IMR-90 (cell line): ENCODE measurements around the gene EML4. TPM values are rescaled to one million over a fixed set of nuclear protein-coding genes. Genes with fewer than 3 reads are reported as not detected.

ENCODE experiments used
- ATAC-seq: fragments of 200-7000 bp; cut with Tn5 transposase; 2 replicates; pipeline ENCODE4 v1.9.1; 2020; ENCODE audit warnings: low read depth, mild to moderate bottlenecking, moderate library complexity
- BruUV-seq: library from RNA; stranded (reverse); fragments of 400-500 nt; replicated peaks from 2 replicates; lab custom pipeline; 2021; lab: Mats Ljungman, UMichigan
- CTCF ChIA-PET: fragments of 300-600 bp; formaldehyde crosslinking; extraction: SDS; loops from one replicate; lab custom pipeline; 2021; ENCODE audit warnings: antibody characterized with exemption; lab: Yijun Ruan, JAX
- POLR2A ChIA-PET: fragments of 300-600 bp; sonication (Branson Sonifier 250); formaldehyde crosslinking; loops from one replicate; lab custom pipeline; 2022; ENCODE audit warnings: antibody characterized with exemption; ENCODE audit not compliant: unreplicated experiment; lab: Charles Lee
- DNase-seq: peaks from one replicate; pipeline ENCODE4 v3.0.0; 2013
- H2AFZ ChIP-seq: replicated peaks from 2 replicates; pipeline ENCODE3; 2013; ENCODE audit warnings: low read length, mild to moderate bottlenecking; ENCODE audit not compliant: poor library complexity
- H2AK5ac ChIP-seq: 2 replicates; pipeline ENCODE4 v1.6.1; 2013; ENCODE audit warnings: low read depth, low read length, inconsistent platforms
- H2AK9ac ChIP-seq: replicated peaks from 2 replicates; pipeline ENCODE3; 2013; ENCODE audit warnings: mild to moderate bottlenecking, low read depth, low read length, moderate library complexity; ENCODE audit not compliant: poor library complexity
- H2BK120ac ChIP-seq: 2 replicates; pipeline ENCODE4 v1.6.1; 2013; ENCODE audit warnings: low read depth, low read length, inconsistent platforms
- H2BK15ac ChIP-seq: 3 replicates; pipeline ENCODE4 v1.6.1; 2013; ENCODE audit warnings: low read depth, low read length, inconsistent platforms
- H2BK20ac ChIP-seq: 2 replicates; pipeline ENCODE4 v1.6.1; 2013; ENCODE audit warnings: low read depth, mild to moderate bottlenecking, inconsistent platforms, low read length, moderate library complexity
- H2BK5ac ChIP-seq: 2 replicates; pipeline ENCODE4 v1.6.1; 2013; ENCODE audit warnings: mild to moderate bottlenecking, low read depth, low read length, inconsistent platforms; ENCODE audit not compliant: poor library complexity, severe bottlenecking
- H3K14ac ChIP-seq: replicated peaks from 2 replicates; pipeline ENCODE4 v1.6.1; 2013; ENCODE audit warnings: low read depth, low read length, inconsistent platforms
- H3K18ac ChIP-seq: 2 replicates; pipeline ENCODE4 v1.6.1; 2013; ENCODE audit warnings: low read depth, low read length, control low read depth
- H3K23ac ChIP-seq: 2 replicates; pipeline ENCODE4 v1.6.1; 2013; ENCODE audit warnings: low read depth, low read length, inconsistent platforms
- H3K27ac ChIP-seq: 2 replicates; pipeline ENCODE4 v1.5.1; 2013; ENCODE audit warnings: mild to moderate bottlenecking, control low read depth, low read length; ENCODE audit not compliant: insufficient read depth
- H3K27me3 ChIP-seq: 2 replicates; pipeline ENCODE4 v1.6.1; 2013; ENCODE audit warnings: low read length; ENCODE audit not compliant: control insufficient read depth, insufficient read depth
- H3K36me3 ChIP-seq: 2 replicates; pipeline ENCODE4 v1.6.1; 2013; ENCODE audit warnings: low read length, mixed read lengths; ENCODE audit not compliant: control insufficient read depth, insufficient read depth
- H3K4ac ChIP-seq: 2 replicates; pipeline ENCODE4 v1.6.1; 2013; ENCODE audit warnings: low read depth, low read length, inconsistent platforms
- H3K4me1 ChIP-seq: 2 replicates; pipeline ENCODE4 v1.6.1; 2013; ENCODE audit warnings: low read length, mixed read lengths; ENCODE audit not compliant: control insufficient read depth, insufficient read depth
- H3K4me2 ChIP-seq: 2 replicates; pipeline ENCODE4 v1.6.1; 2013; ENCODE audit warnings: low read depth, mild to moderate bottlenecking, control low read depth, low read length, moderate library complexity
- H3K4me3 ChIP-seq: 2 replicates; pipeline ENCODE4 v1.5.1; 2013; ENCODE audit warnings: low read depth, mild to moderate bottlenecking, control low read depth, low read length, moderate library complexity; ENCODE audit not compliant: insufficient read depth
- H3K56ac ChIP-seq: 2 replicates; pipeline ENCODE4 v1.6.1; 2013; ENCODE audit warnings: low read length, inconsistent platforms; ENCODE audit not compliant: insufficient read depth; ENCODE audit errors: extremely low read depth
- H3K79me1 ChIP-seq, 2 experiments: 2 replicates each; pipeline ENCODE4 v1.6.1; 2013; ENCODE audit warnings: low read length in 2 of 2, inconsistent platforms in 1 of 2, low read depth in 1 of 2
- H3K9ac ChIP-seq: 2 replicates; pipeline ENCODE4 v1.6.1; 2013; ENCODE audit warnings: low read depth, low read length, control low read depth
- H3K9me1 ChIP-seq: 2 replicates; pipeline ENCODE4 v1.6.1; 2013; ENCODE audit warnings: low read length, inconsistent platforms; ENCODE audit not compliant: insufficient read depth
- H3K9me3 ChIP-seq: 2 replicates; pipeline ENCODE4 v1.6.1; 2013; ENCODE audit warnings: low read length; ENCODE audit not compliant: control insufficient read depth, insufficient read depth
- H4K20me1 ChIP-seq: 2 replicates; pipeline ENCODE4 v1.6.1; 2013; ENCODE audit warnings: low read length, inconsistent platforms; ENCODE audit not compliant: insufficient read depth
- H4K5ac ChIP-seq: 2 replicates; pipeline ENCODE4 v1.6.1; 2013; ENCODE audit warnings: mild to moderate bottlenecking, low read depth, low read length, control low read depth
- H4K8ac ChIP-seq, 2 experiments: 2 replicates each; pipeline ENCODE4 v1.6.1; 2013; ENCODE audit warnings: low read depth in 2 of 2, low read length in 2 of 2, control low read depth in 1 of 2, inconsistent platforms in 1 of 2
- H4K91ac ChIP-seq: 2 replicates; pipeline ENCODE4 v1.6.1; 2013; ENCODE audit warnings: low read depth, low read length, inconsistent platforms; ENCODE audit not compliant: insufficient read depth
- CEBPB ChIP-seq: IDR thresholded peaks from 2 replicates; pipeline ENCODE4 v1.6.1; 2012; ENCODE audit warnings: low read depth, low read length, improper control_type of control experiment
- ELK1 ChIP-seq: fragments of 150-350 bp; IDR thresholded peaks from 2 replicates; pipeline ENCODE4 v1.6.1; 2016; ENCODE audit warnings: low read depth, mild to moderate bottlenecking, low read length, moderate library complexity, borderline replicate concordance
- FOS ChIP-seq: fragments of 150-350 bp; IDR thresholded peaks from 2 replicates; pipeline ENCODE4 v1.6.1; 2016; ENCODE audit warnings: low read depth, low read length
- MXI1 ChIP-seq: IDR thresholded peaks from 2 replicates; pipeline ENCODE4 v1.6.1; 2012; ENCODE audit warnings: low read depth, mild to moderate bottlenecking, low read length, moderate library complexity, borderline replicate concordance
- RAD21 ChIP-seq: IDR thresholded peaks from 2 replicates; pipeline ENCODE4 v1.6.1; 2012; ENCODE audit warnings: low read length, improper control_type of control experiment
- RCOR1 ChIP-seq: IDR thresholded peaks from 2 replicates; pipeline ENCODE4 v1.6.1; 2012; ENCODE audit warnings: mild to moderate bottlenecking, low read length, improper control_type of control experiment; ENCODE audit not compliant: insufficient replicate concordance
- WGBS, 2 experiments: methylation state at CpG; one replicate each; pipeline versions ENCODE4 v1.1.5 to v1.1.7; 2013; ENCODE audit warnings: missing lambda C conversion rate in 2 of 2; ENCODE audit not compliant: insufficient read length in 1 of 2; ENCODE audit errors: extremely low coverage in 2 of 2; 5-methylcytosine and 5-hydroxymethylcytosine counted together
- dilution Hi-C: fragments of 300-500 bp; cut with HindIII; formaldehyde crosslinking; loops from one replicate; pipeline ENCODE4 v1.14.3; 2018; ENCODE audit warnings: low sequenced_read_pairs; ENCODE audit not compliant: unreplicated experiment
- in situ Hi-C: fragments of 300-500 bp; cut with MboI; formaldehyde crosslinking; loops from 3 replicates; pipeline ENCODE4 v1.14.3; 2019; ENCODE audit warnings: low sequenced_read_pairs, inconsistent platforms, mixed read lengths
- intact Hi-C: fragments of 100-400 bp; cut with micrococcal nuclease; formaldehyde crosslinking; loops from 2 replicates; pipeline ENCODE4 v1.10.0; 2022
- polyA plus RNA-seq, 3 experiments: library from polyadenylated mRNA; depleted of rRNA; stranded (reverse); fragments of >200 nt; gene quantifications; 2 replicates each; pipeline ENCODE4 v1.2.3, GENCODE V29; 2012; ENCODE audit warnings: low replicate concordance in 1 of 3
- total RNA-seq: library from RNA; depleted of rRNA; stranded (reverse); fragments of >200 nt; gene quantifications from 2 replicates; pipeline ENCODE4 v1.2.3, GENCODE V29; 2012

EML4 gene
- total and polyA plus RNA-seq, 2 of the 4 experiments (the other 2 are of a cell fraction): 29.7 to 73.7 TPM

- H3K4me3 ChIP-seq: no peak overlapping the region
- H4K20me1 ChIP-seq: no peaks in the 10 kb centered on the region
- CTCF ChIA-PET: no interaction called here
- no peaks in the 10 kb centered on the region for H3K9me3 ChIP-seq
- H4K5ac ChIP-seq: no peak overlapping the region
- H3K4ac ChIP-seq: no peak overlapping the region
- BruUV-seq: no TSS peak
- H3K9ac ChIP-seq: no peak overlapping the region
- no peaks in the 10 kb centered on the region for H3K27me3 ChIP-seq
- no peak overlapping the region for H4K8ac ChIP-seq
- H3K23ac ChIP-seq: no peak overlapping the region
- H3K36me3 ChIP-seq: peaks cover 9% of the 10 kb centered on the region
- TF ChIP-seq RAD21 (no peak), CEBPB (no peak), ELK1 (no peak), RCOR1 (no peak), FOS (no peak), MXI1 (no peak)
- H3K14ac ChIP-seq: no peak overlapping the region
- H3K27ac ChIP-seq: no peak overlapping the region
- H2AK5ac ChIP-seq: no peak overlapping the region
- H2BK5ac ChIP-seq: no peak overlapping the region
- H2BK15ac ChIP-seq: no peak overlapping the region
- no peak overlapping the region for H3K4me2 ChIP-seq
- DNase-seq (no peak), ATAC-seq (no peak)
- no peaks in the 10 kb centered on the region for H3K4me1 ChIP-seq
- intact Hi-C loops: no loop called here
- H3K9me1 ChIP-seq: no peaks in the 10 kb centered on the region
- no peak overlapping the region for H2BK120ac ChIP-seq
- no CpG with 5 or more reads among the region's 2 CpGs for WGBS, 2 experiments
- POLR2A ChIA-PET: no interaction called here
- no peak overlapping the region for H3K56ac ChIP-seq
- H3K79me1 ChIP-seq: peaks cover 21 to 30% of the 10 kb centered on the region in 2 experiments
- in situ Hi-C loops: no loop called here
- no peak overlapping the region for H4K91ac ChIP-seq
- no peak overlapping the region for H2BK20ac ChIP-seq
- H2AFZ ChIP-seq: no peak overlapping the region
- H3K18ac ChIP-seq: no peak overlapping the region
- no peak overlapping the region for H2AK9ac ChIP-seq
- dilution Hi-C loops: no loop called here
Measured at GRCh38 chr2:42250925-42251324, 81.8 kb downstream of the EML4 start.
